Ecto neural progenitor cell (in vitro differentiated cells): ENCODE data around the gene TNIP2.
"Not testable (repeated sequence)": the region's sequence is repeated elsewhere in the genome, so short reads cannot be mapped to it uniquely, and the experiment has no call there.

Source experiments
- DNase-seq: peaks from one replicate; pipeline ENCODE4 v3.0.0-alpha.2; 2018; ENCODE audit warnings: low spot score

Gene TNIP2

DNA sequence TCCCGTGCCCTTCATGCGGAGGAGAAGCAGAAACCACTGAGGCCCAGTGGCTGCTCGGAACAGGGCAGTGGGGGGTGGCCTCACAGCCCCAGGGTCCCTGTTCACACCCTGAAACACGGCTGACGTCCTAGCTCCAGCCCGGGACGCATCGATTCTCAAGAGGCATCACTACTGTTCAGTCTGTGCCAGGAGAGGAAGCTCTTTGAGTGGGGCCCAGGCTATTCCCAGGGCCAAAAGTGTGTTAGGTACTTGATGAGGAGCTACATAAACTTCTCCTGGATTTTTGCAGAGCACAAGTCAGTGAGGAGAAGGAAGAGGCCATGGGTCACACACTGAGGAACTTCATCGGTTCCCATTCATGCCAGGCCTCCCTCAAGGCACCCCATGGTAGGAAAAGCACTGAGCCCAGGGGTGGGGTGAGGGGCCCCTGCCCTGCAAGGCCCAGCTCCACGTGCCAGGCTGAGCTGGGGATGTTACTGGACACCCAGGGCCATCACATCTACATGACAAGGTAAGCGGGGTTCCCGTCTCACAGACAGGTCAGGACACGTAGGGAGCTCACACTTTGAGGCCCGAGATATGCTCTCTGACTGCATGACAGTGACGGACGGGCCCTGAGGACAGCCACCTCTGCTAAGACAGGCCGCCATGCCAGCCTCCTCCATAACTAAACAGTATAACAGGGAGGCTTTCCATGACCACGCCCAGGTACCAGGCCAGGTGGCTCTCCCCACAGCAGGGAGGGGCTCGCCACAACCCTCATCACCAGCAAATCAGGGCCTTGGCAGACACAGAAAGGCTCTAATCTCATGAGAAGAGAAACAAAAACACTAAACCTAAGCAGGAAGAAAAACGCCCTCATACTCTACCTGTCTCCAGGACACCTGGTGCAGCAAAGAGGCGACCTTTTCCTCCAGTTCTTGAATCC, 12.4 kb downstream of the TNIP2 start:
- DNase-seq, result no peak

GRCh38 chr4:2742823-2743517, 13.2 kb downstream of the TNIP2 start:
- no peak for DNase-seq

DNA sequence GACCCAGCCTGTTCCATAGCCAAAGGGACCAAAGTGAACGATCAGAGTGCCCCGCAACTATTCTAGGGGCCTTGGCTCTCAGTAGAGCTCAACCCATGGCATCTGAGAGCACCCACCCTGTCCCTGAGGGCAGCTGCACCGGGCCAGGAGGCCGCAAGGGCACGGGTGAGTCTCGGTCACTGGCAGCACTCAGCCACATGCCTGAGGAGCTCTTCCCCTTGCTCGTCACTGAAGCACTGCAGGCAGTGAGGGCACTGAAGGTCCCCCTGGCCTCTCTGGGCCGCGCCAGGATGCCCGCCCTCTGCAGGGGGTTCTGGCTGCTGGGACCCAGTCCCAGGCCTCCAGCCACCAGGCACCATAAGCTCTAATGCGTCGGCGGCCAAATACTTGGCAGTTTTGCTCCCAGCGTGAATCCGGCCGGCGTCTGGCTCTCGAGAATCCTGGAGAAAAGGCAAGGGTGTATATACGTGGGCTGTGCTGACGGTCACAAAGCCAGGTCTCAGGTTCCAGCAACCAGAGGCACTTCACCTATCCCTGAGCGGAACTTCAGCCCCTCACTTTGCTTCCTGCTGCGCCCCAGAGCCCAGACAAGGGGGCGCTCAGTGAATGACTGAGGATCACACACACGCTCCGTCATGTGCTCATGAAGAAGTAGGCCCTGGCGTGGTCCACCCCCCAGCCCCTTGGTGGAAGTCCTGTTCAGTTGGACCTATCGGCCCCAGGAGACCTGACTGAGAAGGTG, 13.9 kb downstream of the TNIP2 start:
- DNase-seq, result no peak

GRCh38 chr4:2741626-2742025, 14.5 kb downstream of the TNIP2 start:
- no peak for DNase-seq

DNA sequence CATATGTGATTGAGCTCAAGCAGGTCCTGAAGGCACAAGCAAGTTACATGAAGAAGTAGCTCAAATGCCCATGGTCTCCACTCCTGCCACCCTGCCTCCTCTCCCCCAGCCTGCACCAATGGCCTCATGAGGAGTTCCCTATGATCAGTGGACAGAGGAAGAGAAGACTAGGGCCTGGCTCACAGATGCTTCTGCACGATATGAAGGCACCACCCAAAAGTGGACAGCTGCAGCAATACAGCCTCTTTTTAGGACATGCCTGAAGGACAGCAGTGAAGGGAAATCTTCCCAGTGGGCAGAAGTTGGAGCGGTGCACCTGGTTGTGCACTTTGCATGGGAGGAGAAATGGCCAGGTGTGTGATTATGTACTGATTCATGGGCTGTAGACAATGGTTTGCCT, 17.8 kb downstream of the TNIP2 start:
- not testable (repeated sequence) for DNase-seq

GRCh38 chr4:2735869-2736268, 20.3 kb downstream of the TNIP2 start:
- no peak for DNase-seq

GRCh38 chr4:2734612-2735011, 21.5 kb downstream of the TNIP2 start:
- no peak for DNase-seq

- no peak for DNase-seq
These were observed 22.1 kb downstream of the TNIP2 start for GRCh38 chr4:2733844-2734574.

DNA sequence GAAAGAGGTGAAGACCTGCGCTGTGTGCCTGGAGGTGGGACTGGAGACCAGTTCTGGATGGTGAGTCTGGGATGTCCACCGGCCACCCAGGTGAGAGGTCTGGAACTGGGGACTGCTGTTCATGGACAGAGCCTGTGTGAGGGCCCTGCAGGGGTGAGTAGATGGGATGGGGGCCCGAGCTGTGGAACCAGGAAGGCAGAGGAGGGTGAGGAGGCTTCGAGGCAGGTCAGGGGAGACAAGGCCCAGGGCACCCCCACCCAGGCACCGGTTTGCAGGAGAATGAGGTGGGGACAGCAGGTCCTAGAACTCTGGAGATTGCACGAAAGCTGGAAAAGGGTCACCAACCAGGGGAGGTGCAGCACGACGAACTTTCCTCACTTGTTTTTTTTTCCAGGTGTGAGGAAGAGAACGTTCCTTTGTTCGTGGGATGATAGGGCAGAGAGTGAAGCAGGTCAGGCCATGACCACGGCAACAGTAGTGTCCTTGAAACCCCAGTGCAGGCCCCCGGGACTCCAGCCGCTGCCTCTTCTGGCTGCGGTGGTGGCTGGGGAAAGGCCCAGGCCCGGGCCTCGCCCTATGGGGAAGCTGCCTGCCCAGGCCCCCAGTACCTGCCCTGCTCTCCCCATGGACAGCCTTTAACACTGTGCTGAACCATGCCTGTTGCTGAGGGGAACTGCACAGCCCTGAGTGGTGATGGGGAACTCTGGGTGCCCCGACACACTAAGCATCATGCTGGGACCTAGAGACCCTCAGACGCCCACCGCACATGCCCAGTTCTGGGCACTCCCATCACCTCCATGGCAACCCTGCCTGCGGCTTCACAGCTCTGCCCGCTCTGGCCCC, 22.9 kb downstream of the TNIP2 start:
- DNase-seq, result no peak

GRCh38 chr4:2732526-2732925, 23.6 kb downstream of the TNIP2 start:
- DNase-seq, result no peak

- DNase-seq, result no peak
These were observed 24.2 kb downstream of the TNIP2 start for GRCh38 chr4:2731907-2732317.

- DNase-seq, result no peak
These were observed 26.6 kb downstream of the TNIP2 start for GRCh38 chr4:2729533-2729875.

GRCh38 chr4:2728806-2729532, 27.2 kb downstream of the TNIP2 start:
- DNase-seq, result no peak

- DNase-seq, result no peak
These were observed 27.9 kb downstream of the TNIP2 start for GRCh38 chr4:2728221-2728620.

GRCh38 chr4:2726881-2727280, 29.3 kb downstream of the TNIP2 start:
- not testable (repeated sequence) for DNase-seq

- DNase-seq, result no peak
These were observed 30.8 kb downstream of the TNIP2 start for GRCh38 chr4:2725380-2725779.

DNA sequence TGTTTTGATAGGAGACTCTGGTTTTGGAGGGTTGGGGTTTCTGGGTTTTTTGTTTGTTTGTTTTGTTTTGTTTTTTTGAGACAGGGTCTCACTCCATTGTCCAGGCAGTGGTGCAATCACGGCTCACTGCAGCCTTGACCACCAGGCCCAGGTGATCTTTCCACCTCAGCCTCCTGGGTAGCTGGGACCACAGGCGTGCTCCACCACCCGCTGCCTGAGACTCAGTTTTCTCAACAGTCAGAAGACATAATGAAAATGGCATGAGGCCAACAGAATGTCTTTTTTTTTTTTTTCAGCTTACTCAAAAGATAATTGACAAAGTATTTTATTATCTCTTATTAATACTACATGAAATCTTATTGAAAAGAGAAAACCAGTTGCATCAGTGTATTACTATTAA, 32.4 kb downstream of the TNIP2 start:
- no peak for DNase-seq

DNA sequence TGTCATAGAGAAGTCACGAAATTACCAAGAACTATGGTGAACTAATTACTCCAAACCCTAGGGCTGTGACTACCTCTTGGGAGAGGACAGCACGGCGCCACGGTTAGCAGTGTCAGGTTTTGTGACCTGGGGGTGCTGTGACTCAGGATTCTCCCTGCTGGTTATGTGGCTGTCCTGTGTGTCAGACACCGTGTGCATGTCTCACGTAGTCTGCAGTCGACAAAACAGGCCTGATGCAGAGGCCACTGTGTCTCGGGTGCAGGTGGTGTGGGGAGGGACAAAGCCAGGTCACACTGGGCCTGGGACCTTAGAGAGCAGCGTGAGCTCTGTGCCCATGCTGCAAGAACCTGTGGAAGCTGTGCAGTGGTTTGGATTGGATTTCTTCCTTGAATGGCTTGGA, 34.1 kb downstream of the TNIP2 start:
- no peak for DNase-seq

GRCh38 chr4:2721586-2721985, 34.5 kb downstream of the TNIP2 start:
- no peak for DNase-seq

GRCh38 chr4:2716236-2716635, 39.9 kb downstream of the TNIP2 start:
- DNase-seq, result no peak
